HG03139 (cell line): ENCODE results near the gene SERPINA6.
"Not testable (repeated sequence)": the region's sequence is repeated elsewhere in the genome, so short reads cannot be mapped to it uniquely, and the experiment has no call there.

Experiments used
- ATAC-seq: cut with Tn5 transposase; IDR thresholded peaks from one replicate; pipeline ENCODE4 v1.9.1; 2021; ENCODE audit not compliant: unreplicated experiment

Gene SERPINA6

GRCh38 chr14:94292872-94293577 is 30.1 kb downstream of the SERPINA6 start, which contains the start of gene SERPINA10:
TSS of gene SERPINA10 (minus strand) at chr14:94293268. CDS start at chr14:94290593, 2,675 bp downstream.
- ATAC-seq = no peak

- ATAC-seq = no peak
Observed at GRCh38 chr14:94292526-94292871, 30.6 kb downstream of the SERPINA6 start.

- no peak for ATAC-seq
Observed at GRCh38 chr14:94291906-94292525, 31.1 kb downstream of the SERPINA6 start.

GRCh38 chr14:94291159-94291905 is 31.8 kb downstream of the SERPINA6 start:
- no peak for ATAC-seq

GRCh38 chr14:94290197-94290596 is 32.9 kb downstream of the SERPINA6 start:
- no peak for ATAC-seq

- ATAC-seq = no peak
Observed at GRCh38 chr14:94288610-94289465, 34.3 kb downstream of the SERPINA6 start.

- ATAC-seq = no peak
Observed at GRCh38 chr14:94285158-94285557, 38.0 kb downstream of the SERPINA6 start.

GRCh38 chr14:94284221-94284620 is 38.9 kb downstream of the SERPINA6 start:
- ATAC-seq = no peak

- no peak for ATAC-seq
Observed at GRCh38 chr14:94282991-94283723, 40.0 kb downstream of the SERPINA6 start.

GRCh38 chr14:94278731-94279130 is 44.4 kb downstream of the SERPINA6 start:
- no peak for ATAC-seq

GRCh38 chr14:94276898-94277561 is 46.1 kb downstream of the SERPINA6 start:
- ATAC-seq = not testable (repeated sequence)

GRCh38 chr14:94269156-94269555 is 54.0 kb downstream of the SERPINA6 start:
- no peak for ATAC-seq

- ATAC-seq = not testable (repeated sequence)
Observed at GRCh38 chr14:94268582-94268981, 54.6 kb downstream of the SERPINA6 start.

GRCh38 chr14:94267352-94267751 is 55.8 kb downstream of the SERPINA6 start:
- no peak for ATAC-seq

GRCh38 chr14:94264195-94264594 is 58.9 kb downstream of the SERPINA6 start:
- not testable (repeated sequence) for ATAC-seq
